Lung (tissue), 12 donors: Measurements from ENCODE around the gene VCL. TPM values are rescaled to one million over a fixed set of nuclear protein-coding genes. Genes with fewer than 3 reads are reported as not detected.

Experiments
- ATAC-seq: fragments of 200-7000 bp; cut with Tn5 transposase; one replicate; pipeline ENCODE4 v1.9.1; 2020; ENCODE audit warnings: moderate number of reproducible peaks; ENCODE audit not compliant: insufficient read depth, low FRiP score
- DNase-seq, 3 donors: peaks; one replicate each; pipeline ENCODE4 v3.0.0-alpha.2; 2013 to 2017
- H3K27ac ChIP-seq, 2 donors: one replicate each; pipeline ENCODE4 v1.5.1; 2013; ENCODE audit warnings: mild to moderate bottlenecking in 2 of 2, moderate library complexity in 2 of 2, control low read depth in 1 of 2, inconsistent platforms in 1 of 2, low read depth in 1 of 2, low read length in 1 of 2
- H3K27me3 ChIP-seq, 3 donors: one replicate each; pipeline ENCODE4 v1.5.1; 2013; ENCODE audit warnings: low read length in 2 of 3; ENCODE audit not compliant: control insufficient read depth in 3 of 3, insufficient read depth in 3 of 3
- H3K36me3 ChIP-seq, 4 donors: one replicate each; pipeline ENCODE4 v1.5.1; 2013; ENCODE audit warnings: low read length in 4 of 4, mild to moderate bottlenecking in 1 of 4, moderate library complexity in 1 of 4; ENCODE audit not compliant: control insufficient read depth in 4 of 4, insufficient read depth in 4 of 4
- H3K4me1 ChIP-seq, 5 donors: one replicate each; pipeline ENCODE4 v1.5.1; 2013; ENCODE audit warnings: low read length in 5 of 5, mild to moderate bottlenecking in 2 of 5, moderate library complexity in 1 of 5; ENCODE audit not compliant: control insufficient read depth in 5 of 5, insufficient read depth in 5 of 5
- H3K4me3 ChIP-seq: one replicate; pipeline ENCODE4 v1.5.1; 2013; ENCODE audit warnings: mild to moderate bottlenecking, control low read depth, moderate library complexity
- H3K9ac ChIP-seq, 2 donors: one replicate each; pipeline ENCODE4 v1.5.1; 2013; ENCODE audit warnings: low read length in 2 of 2, control low read depth in 1 of 2; ENCODE audit not compliant: insufficient read depth in 1 of 2
- H3K9me3 ChIP-seq, 4 donors: one replicate each; pipeline ENCODE4 v1.5.1; 2013; ENCODE audit warnings: low read length in 3 of 4, mild to moderate bottlenecking in 1 of 4, moderate library complexity in 1 of 4; ENCODE audit not compliant: control insufficient read depth in 4 of 4, insufficient read depth in 3 of 4
- WGBS, 2 donors: extraction: QIAGEN DNeasy Blood & Tissue Kit; methylation state at CpG; one replicate each; pipeline ENCODE4 v1.1.7; 2013; 5-methylcytosine and 5-hydroxymethylcytosine counted together
- polyA plus RNA-seq, 2 donors: library from polyadenylated mRNA; stranded (reverse); fragments of 200-250 nt; gene quantifications; one replicate each; pipeline ENCODE4 v1.2.1, GENCODE V29; 2013
- total RNA-seq, 2 donors: library from RNA; depleted of rRNA in 1 of 2; stranded (reverse); fragments of >200 nt in 1 of 2; gene quantifications; one replicate each; pipeline ENCODE4 v1.2.1, GENCODE V29; 2014 to 2021
- TF ChIP-seq, protein P1 (sequence below): IDR thresholded peaks from 2 replicates; pipeline ENCODE4 v1.5.1; 2012; ENCODE audit warnings: mild to moderate bottlenecking; ENCODE audit errors: control extremely low read depth, extremely low read depth
- donor health status: control.
- donor health status: control.
- donor health status: Bipolar disorder and iron deficiency.
- donor health status: healthy.
- donor health status: DM: yes; HTN: yes; CAD: no.

The VCL gene
- total and polyA plus RNA-seq, 4 donors, result 24.5 to 181 (median 86.3) TPM

DNA sequence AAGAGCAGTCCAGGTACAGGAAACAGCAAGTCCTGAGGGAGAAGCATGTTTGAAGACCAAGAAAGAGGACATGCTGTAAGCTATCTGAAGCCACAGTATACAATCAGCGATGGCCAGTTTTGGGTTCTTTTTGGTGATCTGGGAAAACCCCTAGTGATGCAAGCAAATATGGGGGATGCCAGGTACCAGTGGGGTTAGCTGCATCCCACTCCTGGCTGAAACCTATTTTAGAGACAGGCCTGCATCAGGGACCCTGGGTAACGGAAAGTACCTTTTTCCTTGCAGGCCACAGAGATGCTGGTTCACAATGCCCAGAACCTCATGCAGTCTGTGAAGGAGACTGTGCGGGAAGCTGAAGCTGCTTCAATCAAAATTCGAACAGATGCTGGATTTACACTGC is 119.8 kb downstream of the VCL start:
- 95 to 97% methylated on average over 4 of the region's 4 CpGs for WGBS, 2 donors
- no peak overlapping the region for H3K9ac ChIP-seq
- peaks cover 39 to 70% (median 57%) of the 10 kb centered on the region in 4 donors for H3K36me3 ChIP-seq

DNA sequence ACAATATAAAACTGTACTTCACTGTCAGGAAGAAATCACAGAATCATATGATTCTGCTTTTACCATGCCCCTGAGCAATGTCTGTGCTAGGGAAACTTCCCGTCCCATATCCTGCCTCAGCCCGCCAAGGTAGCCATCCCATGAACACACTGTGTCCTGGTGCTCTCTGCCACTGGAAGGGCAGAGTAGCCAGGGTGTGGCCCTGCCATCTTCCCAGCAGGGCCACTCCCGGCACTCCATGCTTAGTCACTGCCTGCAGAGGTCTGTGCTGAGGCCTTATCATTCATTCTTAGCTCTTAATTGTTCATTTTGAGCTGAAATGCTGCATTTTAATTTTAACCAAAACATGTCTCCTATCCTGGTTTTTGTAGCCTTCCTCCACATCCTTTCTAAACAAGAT is 120.9 kb downstream of the VCL start:
- ATAC-seq (no peak), DNase-seq (no peak)
- Histone ChIP-seq H3K9me3 (no peaks in the 10 kb centered on the region), H3K27me3 (no peaks in the 10 kb centered on the region), H3K9ac (no peak overlapping the region), H3K36me3 (peaks cover 40 to 70% (median 57%) of the 10 kb centered on the region in 4 donors), H3K4me1 (peaks cover 0 to 19% (median 0%) of the 10 kb centered on the region in 5 donors), H3K27ac (no peak overlapping the region), H3K4me3 (no peak overlapping the region)
- TF ChIP-seq, protein P1, sequence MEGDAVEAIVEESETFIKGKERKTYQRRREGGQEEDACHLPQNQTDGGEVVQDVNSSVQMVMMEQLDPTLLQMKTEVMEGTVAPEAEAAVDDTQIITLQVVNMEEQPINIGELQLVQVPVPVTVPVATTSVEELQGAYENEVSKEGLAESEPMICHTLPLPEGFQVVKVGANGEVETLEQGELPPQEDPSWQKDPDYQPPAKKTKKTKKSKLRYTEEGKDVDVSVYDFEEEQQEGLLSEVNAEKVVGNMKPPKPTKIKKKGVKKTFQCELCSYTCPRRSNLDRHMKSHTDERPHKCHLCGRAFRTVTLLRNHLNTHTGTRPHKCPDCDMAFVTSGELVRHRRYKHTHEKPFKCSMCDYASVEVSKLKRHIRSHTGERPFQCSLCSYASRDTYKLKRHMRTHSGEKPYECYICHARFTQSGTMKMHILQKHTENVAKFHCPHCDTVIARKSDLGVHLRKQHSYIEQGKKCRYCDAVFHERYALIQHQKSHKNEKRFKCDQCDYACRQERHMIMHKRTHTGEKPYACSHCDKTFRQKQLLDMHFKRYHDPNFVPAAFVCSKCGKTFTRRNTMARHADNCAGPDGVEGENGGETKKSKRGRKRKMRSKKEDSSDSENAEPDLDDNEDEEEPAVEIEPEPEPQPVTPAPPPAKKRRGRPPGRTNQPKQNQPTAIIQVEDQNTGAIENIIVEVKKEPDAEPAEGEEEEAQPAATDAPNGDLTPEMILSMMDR, result no peak
- WGBS, 2 donors, result 84 to 85% methylated on average over 3 of the region's 3 CpGs

More for the DNA sequence above, 119.8 kb downstream of the VCL start:
- no peak overlapping the region for H3K27ac ChIP-seq
- H3K4me1 ChIP-seq, result peaks cover 0 to 19% (median 0%) of the 10 kb centered on the region in 5 donors
- no peak overlapping the region for H3K4me3 ChIP-seq
- ATAC-seq (no peak), DNase-seq (no peak)
- no peaks in the 10 kb centered on the region for H3K27me3 ChIP-seq
- H3K9me3 ChIP-seq, result no peaks in the 10 kb centered on the region
- TF ChIP-seq, protein P1, result no peak

DNA sequence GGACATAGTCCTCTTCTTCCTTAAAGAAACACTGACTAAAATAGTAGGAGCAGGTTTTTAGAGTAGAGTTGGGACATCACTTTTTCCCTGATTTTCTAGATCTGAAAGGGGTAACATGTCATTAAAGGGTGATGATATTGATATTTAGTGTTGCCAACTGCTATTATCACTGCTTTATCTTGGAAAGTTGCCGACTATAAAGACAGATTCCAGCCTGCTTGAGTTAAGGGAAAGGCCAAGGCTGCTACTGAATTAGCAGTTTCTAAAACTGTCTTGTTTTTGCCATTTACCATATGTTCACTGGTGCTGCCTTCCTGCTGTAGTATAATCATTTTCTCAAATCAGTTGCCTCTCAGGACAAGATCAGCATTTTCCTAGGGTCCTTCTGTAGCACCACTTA is 123.0 kb downstream of the VCL start:
- no peaks in the 10 kb centered on the region for H3K27me3 ChIP-seq
- 80 to 89% methylated on average over 1 of the region's 1 CpG for WGBS, 2 donors
- no peak overlapping the region for H3K9ac ChIP-seq
- H3K36me3 ChIP-seq, result peaks cover 36 to 66% (median 54%) of the 10 kb centered on the region in 4 donors
- DNase-seq (peak in 2 of 3 donors; percentile 65 to 73), ATAC-seq (no peak)
- no peak overlapping the region for H3K27ac ChIP-seq
- H3K9me3 ChIP-seq, result no peaks in the 10 kb centered on the region
- peaks cover 0 to 19% (median 0%) of the 10 kb centered on the region in 5 donors for H3K4me1 ChIP-seq
- TF ChIP-seq, protein P1, result no peak
- H3K4me3 ChIP-seq, result no peak overlapping the region

DNA sequence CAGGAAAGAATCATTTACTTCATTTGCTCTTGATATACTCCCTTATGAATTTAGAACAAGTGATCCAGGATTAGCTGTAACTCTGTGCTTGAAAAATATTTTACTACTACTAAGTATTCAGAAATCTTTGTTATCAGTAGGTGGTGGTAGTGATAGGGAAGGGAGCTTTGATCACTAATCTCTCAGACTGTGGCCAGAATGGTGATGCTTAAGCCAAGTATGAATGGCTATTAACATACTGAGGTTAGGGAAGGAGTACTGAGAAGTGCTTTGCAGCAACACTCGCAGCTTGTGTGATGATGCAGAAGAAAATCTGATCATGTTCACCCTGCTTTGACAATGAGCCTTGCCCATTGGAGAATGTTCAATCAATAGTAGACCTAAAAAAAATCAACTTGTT is 123.5 kb downstream of the VCL start:
- Histone ChIP-seq H3K36me3 (peaks cover 36 to 67% (median 56%) of the 10 kb centered on the region in 4 donors), H3K9me3 (no peaks in the 10 kb centered on the region), H3K4me3 (no peak overlapping the region), H3K27me3 (no peaks in the 10 kb centered on the region), H3K9ac (no peak overlapping the region), H3K27ac (no peak overlapping the region), H3K4me1 (peaks cover 0 to 19% (median 0%) of the 10 kb centered on the region in 5 donors)
- WGBS, 2 donors, result 73 to 88% methylated on average over 1 of the region's 1 CpG
- TF ChIP-seq, protein P1, result no peak
- no peak for ATAC-seq
- DNase-seq, result peak in 1 of 3 donors; percentile 9
